Testis (tissue), 2 donors: ENCODE measurements around the gene KANSL1L.

ENCODE experiments used
- POLR2A ChIP-seq: fragments of 450-650 bp; IDR thresholded peaks from one replicate; pipeline ENCODE4 v1.6.1; 2017; ENCODE audit warnings: antibody characterized with exemption, mild to moderate bottlenecking, moderate library complexity
- TF ChIP-seq, protein P1 (sequence below), 3 experiments: fragments of 450-650 bp in 2 of 3; fragments of 200-600 bp in 1 of 3; sonication (generic) in 1 of 3; IDR thresholded peaks; one replicate each; pipeline ENCODE4 v1.5.1; 2016 to 2019; ENCODE audit warnings: antibody characterized with exemption in 3 of 3, mild to moderate bottlenecking in 2 of 3, moderate library complexity in 1 of 3

DNA sequence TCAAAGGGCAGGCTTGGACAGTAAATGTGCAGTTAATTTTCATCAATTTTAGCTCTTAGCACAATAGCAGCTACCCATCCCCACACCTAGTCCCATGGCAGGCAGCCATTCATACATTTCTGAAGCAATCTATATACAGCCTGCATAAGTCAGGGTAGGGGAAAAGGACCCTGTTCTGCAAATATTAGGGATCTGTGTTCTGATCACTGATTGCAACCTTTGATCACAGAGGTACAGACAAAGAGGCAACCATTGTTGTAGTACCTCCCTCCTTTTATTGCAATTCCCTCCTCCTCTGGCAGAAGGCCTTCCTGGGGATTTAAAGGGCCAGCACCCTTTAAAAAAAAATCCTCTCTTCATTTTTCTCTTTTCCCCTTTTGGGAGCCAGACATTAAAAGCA is 58.3 kb downstream of the KANSL1L start:
- no peak for TF ChIP-seq POLR2A
- TF ChIP-seq, protein P1, sequence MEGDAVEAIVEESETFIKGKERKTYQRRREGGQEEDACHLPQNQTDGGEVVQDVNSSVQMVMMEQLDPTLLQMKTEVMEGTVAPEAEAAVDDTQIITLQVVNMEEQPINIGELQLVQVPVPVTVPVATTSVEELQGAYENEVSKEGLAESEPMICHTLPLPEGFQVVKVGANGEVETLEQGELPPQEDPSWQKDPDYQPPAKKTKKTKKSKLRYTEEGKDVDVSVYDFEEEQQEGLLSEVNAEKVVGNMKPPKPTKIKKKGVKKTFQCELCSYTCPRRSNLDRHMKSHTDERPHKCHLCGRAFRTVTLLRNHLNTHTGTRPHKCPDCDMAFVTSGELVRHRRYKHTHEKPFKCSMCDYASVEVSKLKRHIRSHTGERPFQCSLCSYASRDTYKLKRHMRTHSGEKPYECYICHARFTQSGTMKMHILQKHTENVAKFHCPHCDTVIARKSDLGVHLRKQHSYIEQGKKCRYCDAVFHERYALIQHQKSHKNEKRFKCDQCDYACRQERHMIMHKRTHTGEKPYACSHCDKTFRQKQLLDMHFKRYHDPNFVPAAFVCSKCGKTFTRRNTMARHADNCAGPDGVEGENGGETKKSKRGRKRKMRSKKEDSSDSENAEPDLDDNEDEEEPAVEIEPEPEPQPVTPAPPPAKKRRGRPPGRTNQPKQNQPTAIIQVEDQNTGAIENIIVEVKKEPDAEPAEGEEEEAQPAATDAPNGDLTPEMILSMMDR (IDR thresholded peaks at IDR 0.05), result no peak
